Gastrocnemius medialis (tissue), 4 donors: ENCODE results near the gene CTSE. TPM values are rescaled to one million over a fixed set of nuclear protein-coding genes. Genes with fewer than 3 reads are reported as not detected.

Experiments
- ATAC-seq, 2 donors: fragments of 150-250 bp; one replicate each; pipeline ENCODE4 v1.9.1; 2016
- DNase-seq, 2 donors: peaks; one replicate each; pipeline ENCODE4 v3.0.0-alpha.2; 2019
- H3K27ac ChIP-seq, 4 donors: fragments of 200-600 bp; sonication (generic); 1 replicate in 1 of 4; 2 replicates in 3 of 4; pipeline ENCODE4 v1.5.1; 2016 to 2018; ENCODE audit warnings: mild to moderate bottlenecking in 2 of 4, moderate library complexity in 1 of 4
- H3K27me3 ChIP-seq, 3 donors: fragments of 200-600 bp; sonication (generic) in 2 of 3; 1 replicate in 1 of 3; 2 replicates in 2 of 3; pipeline versions ENCODE4 v1.5.1 to v1.6.0; 2016 to 2019; ENCODE audit warnings: mild to moderate bottlenecking in 1 of 3, moderate library complexity in 1 of 3
- H3K36me3 ChIP-seq, 2 donors: fragments of 200-600 bp; sonication (generic) in 1 of 2; one replicate each; pipeline ENCODE4 v1.5.1; 2017 to 2018
- H3K4me1 ChIP-seq, 2 donors: fragments of 200-600 bp; sonication (generic) in 1 of 2; one replicate each; pipeline ENCODE4 v1.5.1; 2016 to 2017; ENCODE audit warnings: mild to moderate bottlenecking in 2 of 2
- H3K4me3 ChIP-seq, 4 donors: fragments of 200-600 bp; sonication (generic) in 3 of 4; 1 replicate in 1 of 4; 2 replicates in 3 of 4; pipeline ENCODE4 v1.5.1; 2016 to 2019; ENCODE audit warnings: mild to moderate bottlenecking in 2 of 4
- H3K9me3 ChIP-seq, 3 donors: fragments of 200-600 bp; sonication (generic) in 2 of 3; 1 replicate in 1 of 3; 2 replicates in 2 of 3; pipeline ENCODE4 v1.5.1; 2016 to 2019
- CTCF ChIP-seq, 5 experiments: fragments of 450-650 bp in 3 of 5; fragments of 200-600 bp in 2 of 5; sonication (generic) in 2 of 5; IDR thresholded peaks in 4 of 5; conservative IDR thresholded peaks in 1 of 5; 1 replicate in 4 of 5; 2 replicates in 1 of 5; pipeline ENCODE4 v1.5.1; 2016 to 2019; ENCODE audit warnings: antibody characterized with exemption in 5 of 5, mild to moderate bottlenecking in 3 of 5, moderate library complexity in 3 of 5
- POLR2A ChIP-seq, 2 donors: fragments of 450-650 bp; IDR thresholded peaks; one replicate each; pipeline ENCODE4 v1.6.1; 2017; ENCODE audit warnings: antibody characterized with exemption in 2 of 2, mild to moderate bottlenecking in 2 of 2, moderate library complexity in 2 of 2
- in situ Hi-C, 4 donors: fragments of 200-750 bp; cut with MboI; loops; one replicate each; pipeline versions ENCODE4 v1.15.0 to v1.8.0; 2017; ENCODE audit warnings: low sequenced_read_pairs in 4 of 4
- intact Hi-C: fragments of 100-400 bp; cut with DNase I; formaldehyde crosslinking; loops from one replicate; pipeline ENCODE4 v1.15.1; 2023; ENCODE audit warnings: low total_unique reads
- total RNA-seq, 4 donors: library from RNA; depleted of rRNA; stranded (reverse); fragments of >200 nt; gene quantifications; one replicate each; pipeline versions ENCODE4 v1.1.0 to v1.2.3, GENCODE V29; 2016

The CTSE gene
- total RNA-seq, 4 donors from 2014 or later = not detected

- intact Hi-C loops = no loop called here
- H3K4me1 ChIP-seq = peaks cover 0 to 4% of the 10 kb centered on the region in 2 donors
- DNase-seq (no peak), ATAC-seq (no peak)
- H3K36me3 ChIP-seq = no peaks in the 10 kb centered on the region
- H3K27me3 ChIP-seq = no peaks in the 10 kb centered on the region
- H3K9me3 ChIP-seq = no peaks in the 10 kb centered on the region
- TF ChIP-seq CTCF (IDR thresholded peaks at IDR 0.05 in 4 of 5, conservative IDR thresholded peaks at IDR 0.05 in 1 of 5) (no peak), POLR2A (IDR thresholded peaks at IDR 0.05) (no peak)
- in situ Hi-C loops = loop anchor here in 3 of 4 donors (5.0 to 25.0 kb wide), 5 partner anchors 75 to 327 kb away; no protein-coding TSS in a partner anchor
- no peak overlapping the region for H3K4me3 ChIP-seq
- no peak overlapping the region for H3K27ac ChIP-seq
Measured at GRCh38 chr1:205989786-205990185, 33.9 kb downstream of the CTSE start.

GRCh38 chr1:205988585-205988995, 35.1 kb downstream of the CTSE start:
- H3K27ac ChIP-seq = no peak overlapping the region
- no peak for DNase-seq
- TF ChIP-seq POLR2A (IDR thresholded peaks at IDR 0.05) (no peak), CTCF (IDR thresholded peaks at IDR 0.05 in 4 of 5, conservative IDR thresholded peaks at IDR 0.05 in 1 of 5) (no peak)
- in situ Hi-C loops = loop anchor here in 3 of 4 donors (5.0 to 25.0 kb wide), 5 partner anchors 74 to 326 kb away; no protein-coding TSS in a partner anchor
- intact Hi-C loops = no loop called here
- H3K4me3 ChIP-seq = no peak overlapping the region
- no peaks in the 10 kb centered on the region for H3K27me3 ChIP-seq
- H3K36me3 ChIP-seq = no peaks in the 10 kb centered on the region
- H3K9me3 ChIP-seq = no peaks in the 10 kb centered on the region
- H3K4me1 ChIP-seq = peaks cover 0 to 4% of the 10 kb centered on the region in 2 donors
- peak in 1 of 2 donors; percentile 24 for ATAC-seq

- no peak overlapping the region for H3K4me3 ChIP-seq
- ATAC-seq (no peak), DNase-seq (no peak)
- intact Hi-C loops (no loop called here), in situ Hi-C loops (loop anchor here in 3 of 4 donors (5.0 to 25.0 kb wide), 5 partner anchors 72 to 325 kb away; no protein-coding TSS in a partner anchor)
- H3K36me3 ChIP-seq = no peaks in the 10 kb centered on the region
- no peaks in the 10 kb centered on the region for H3K9me3 ChIP-seq
- TF ChIP-seq CTCF (IDR thresholded peaks at IDR 0.05 in 4 of 5, conservative IDR thresholded peaks at IDR 0.05 in 1 of 5) (no peak), POLR2A (IDR thresholded peaks at IDR 0.05) (no peak)
- peaks cover 0 to 4% of the 10 kb centered on the region in 2 donors for H3K4me1 ChIP-seq
- no peaks in the 10 kb centered on the region for H3K27me3 ChIP-seq
- H3K27ac ChIP-seq = no peak overlapping the region
Measured at GRCh38 chr1:205986861-205987260, 36.8 kb downstream of the CTSE start.

- Histone ChIP-seq H3K4me1 (peaks cover 0 to 4% of the 10 kb centered on the region in 2 donors), H3K4me3 (no peak overlapping the region), H3K36me3 (no peaks in the 10 kb centered on the region), H3K27ac (no peak overlapping the region), H3K27me3 (no peaks in the 10 kb centered on the region), H3K9me3 (no peaks in the 10 kb centered on the region)
- TF ChIP-seq CTCF (IDR thresholded peaks at IDR 0.05 in 4 of 5, conservative IDR thresholded peaks at IDR 0.05 in 1 of 5) (no peak), POLR2A (IDR thresholded peaks at IDR 0.05) (no peak)
- ATAC-seq = no peak
- in situ Hi-C loops (loop anchor here in 3 of 4 donors (5.0 to 25.0 kb wide), 5 partner anchors 71 to 324 kb away; no protein-coding TSS in a partner anchor), intact Hi-C loops (no loop called here)
- no peak for DNase-seq
Measured at GRCh38 chr1:205986292-205986691, 37.4 kb downstream of the CTSE start.
